NCI-H128 (cell line): ENCODE measurements around the gene THAP10.

Experiments used
- DNase-seq: peaks from one replicate; lab custom pipeline; 2025; ENCODE audit not compliant: unreplicated experiment; lab: John Stamatoyannopoulos, UW

Gene THAP10

DNA sequence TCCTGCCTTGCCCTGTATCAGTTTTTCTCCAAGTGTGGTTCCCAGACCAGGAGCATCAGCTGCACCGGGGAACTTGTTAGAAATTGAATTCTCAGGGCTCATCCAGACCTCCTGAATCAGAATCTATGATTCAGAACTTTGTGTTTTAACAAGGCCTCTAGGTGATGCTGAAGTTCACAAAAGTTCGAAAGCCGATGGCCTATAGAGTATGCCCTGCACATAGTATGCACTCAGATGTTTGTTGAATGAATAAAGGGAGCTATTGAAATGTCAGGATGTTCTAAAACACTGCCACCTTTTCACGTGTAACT lies 37.6 kb downstream of the THAP10 start:
- no peak for DNase-seq

DNA sequence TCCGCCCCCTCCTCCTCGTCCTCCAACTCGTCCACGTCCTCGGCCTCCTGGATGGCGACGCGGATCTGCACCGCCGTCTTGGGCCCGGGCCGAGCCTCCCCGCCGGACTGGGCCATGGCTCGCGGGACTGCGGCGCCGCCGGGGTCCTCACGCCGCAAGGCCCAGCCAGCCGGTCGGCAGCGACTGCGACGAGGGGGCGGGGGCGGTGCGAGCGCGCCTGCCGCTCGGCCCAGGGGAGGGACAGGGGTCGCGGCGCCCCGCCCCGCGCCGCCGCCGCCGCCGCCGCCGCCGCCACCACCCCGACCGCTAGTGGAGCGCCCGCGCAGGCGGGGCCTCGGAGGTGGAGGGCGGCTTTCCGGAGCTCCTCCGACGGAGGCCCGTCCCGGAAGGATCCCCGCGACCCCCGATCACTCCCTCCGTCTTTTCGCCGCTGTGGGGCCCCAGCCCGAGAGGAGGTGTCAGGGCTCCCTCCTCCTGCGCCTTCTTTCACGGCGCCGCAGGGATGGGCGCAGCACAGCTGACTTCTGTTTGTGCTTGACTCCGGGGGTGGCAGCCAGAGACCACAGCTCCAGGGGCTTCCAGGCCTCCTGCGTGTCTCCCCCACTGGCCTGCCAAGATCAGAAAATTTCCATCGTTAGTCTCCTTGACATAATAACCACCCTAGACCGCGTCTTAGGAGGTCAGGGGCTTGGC lies 38.1 kb downstream of the THAP10 start, which contains the start of gene LARP6:
Gene LARP6 (minus strand): TSS at position 185 of the 693 bp plus-strand sequence. CDS start 69 bp downstream, at position 116.
- DNase-seq: no peak

DNA sequence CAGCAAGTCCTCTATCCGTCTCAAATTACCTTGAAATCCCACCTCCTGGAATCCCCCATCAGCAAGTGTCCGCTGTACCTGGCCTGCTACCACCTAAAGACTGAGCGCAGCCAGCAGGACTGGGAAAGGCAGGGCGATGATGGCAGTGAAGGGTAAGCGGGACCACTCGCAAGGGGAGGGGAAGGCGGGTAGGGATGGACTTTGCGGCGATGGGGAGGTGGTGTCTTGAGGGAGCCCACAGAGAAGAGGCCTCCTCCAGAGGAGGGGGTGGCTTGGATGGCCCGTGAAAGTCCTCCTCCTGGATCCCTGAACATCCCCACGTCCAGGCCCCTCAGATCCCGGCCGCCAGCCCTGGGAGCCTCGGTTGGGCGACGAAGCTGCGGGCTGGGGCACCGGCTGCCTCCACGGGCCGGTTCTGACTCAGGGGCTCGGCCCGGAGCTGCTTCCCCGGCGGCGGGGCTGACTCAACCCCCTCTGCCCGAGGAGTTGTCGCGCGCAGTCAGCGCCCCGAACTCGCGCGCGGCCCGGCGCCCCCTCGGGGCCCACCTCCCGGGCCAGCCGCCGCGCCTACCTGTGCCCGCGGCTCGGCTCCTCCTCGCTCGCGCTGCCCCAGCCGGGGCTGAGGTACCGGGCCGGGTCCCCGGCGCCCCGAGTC lies 38.8 kb downstream of the THAP10 start:
- DNase-seq: no peak

- DNase-seq: no peak
Measured at GRCh38 chr15:70852501-70853317, 39.5 kb downstream of the THAP10 start.

- DNase-seq: no peak
Measured at GRCh38 chr15:70851889-70852288, 40.3 kb downstream of the THAP10 start.

DNA sequence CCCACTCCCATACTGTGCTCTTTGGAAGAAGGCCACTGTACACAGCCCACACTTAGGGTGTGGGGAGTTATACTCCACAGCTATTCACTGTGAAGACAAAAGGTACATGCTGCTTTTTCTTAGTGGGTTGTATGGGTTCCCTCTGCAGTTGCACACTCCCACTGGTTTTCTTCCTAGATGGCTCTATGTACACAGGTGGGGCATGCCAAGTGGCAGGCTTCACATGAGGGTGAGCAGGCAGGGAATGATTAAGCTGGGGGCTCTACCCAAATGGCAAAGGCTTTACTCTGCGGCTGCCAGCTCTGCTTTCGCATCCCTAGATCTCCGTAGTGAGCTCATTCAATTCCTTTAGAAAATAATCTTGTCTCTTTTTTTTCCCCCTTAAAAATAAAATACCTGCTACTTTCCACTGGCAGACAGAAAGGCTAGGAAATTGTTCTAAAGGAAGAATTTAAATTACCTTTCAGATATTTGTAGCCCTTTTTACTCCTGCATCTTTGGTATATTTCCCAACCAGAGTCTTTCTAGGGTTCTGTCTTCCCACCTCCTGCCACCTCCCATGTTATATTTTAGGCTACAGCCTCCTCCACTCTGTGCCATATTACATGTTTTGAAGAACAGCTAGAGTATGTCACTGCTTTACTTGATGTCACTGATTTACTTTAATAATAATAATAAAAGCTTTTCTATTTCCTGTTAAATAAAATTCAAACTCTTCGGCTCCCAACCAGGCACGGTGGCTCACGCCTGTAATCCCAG lies 46.5 kb downstream of the THAP10 start:
- DNase-seq: no peak

DNA sequence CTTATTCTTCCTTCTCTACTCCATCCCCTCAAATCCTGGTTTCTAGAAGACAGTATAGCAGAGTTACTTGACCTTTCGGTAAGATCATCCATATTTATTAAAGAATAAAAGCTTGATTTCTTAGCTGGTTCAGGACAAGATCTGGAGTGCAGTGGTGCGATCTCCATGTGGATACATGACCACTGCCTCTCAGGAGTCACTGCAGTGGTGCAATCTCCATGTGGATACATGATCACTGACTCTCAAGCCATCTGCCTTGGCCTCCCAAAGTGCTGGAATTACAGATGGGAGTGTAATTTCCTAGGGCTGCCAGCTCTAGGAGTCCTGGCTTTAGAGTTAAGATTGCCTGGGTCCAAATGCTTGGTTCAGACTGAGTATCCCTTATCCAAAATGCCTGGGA lies 54.8 kb downstream of the THAP10 start:
- DNase-seq: no peak

DNA sequence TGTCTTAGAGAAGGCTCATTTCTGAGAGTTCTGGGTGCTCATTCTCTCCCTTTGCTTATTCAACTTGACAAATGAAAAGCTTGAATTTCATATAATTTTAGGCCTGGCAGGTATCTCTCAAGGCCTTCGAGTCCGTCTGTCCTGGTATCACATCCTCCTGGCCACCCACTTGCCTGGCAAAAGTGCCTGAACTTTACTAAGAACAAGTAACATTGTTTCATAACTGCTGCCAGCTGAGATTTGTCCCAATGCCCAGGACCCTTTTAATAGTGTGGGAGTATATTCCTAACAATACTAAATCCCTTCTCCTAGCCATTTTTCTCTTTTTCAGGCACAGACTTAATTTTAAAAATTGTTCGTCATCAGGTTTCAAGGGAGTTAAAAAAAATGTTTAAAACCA lies 56.4 kb downstream of the THAP10 start:
- no peak for DNase-seq

DNA sequence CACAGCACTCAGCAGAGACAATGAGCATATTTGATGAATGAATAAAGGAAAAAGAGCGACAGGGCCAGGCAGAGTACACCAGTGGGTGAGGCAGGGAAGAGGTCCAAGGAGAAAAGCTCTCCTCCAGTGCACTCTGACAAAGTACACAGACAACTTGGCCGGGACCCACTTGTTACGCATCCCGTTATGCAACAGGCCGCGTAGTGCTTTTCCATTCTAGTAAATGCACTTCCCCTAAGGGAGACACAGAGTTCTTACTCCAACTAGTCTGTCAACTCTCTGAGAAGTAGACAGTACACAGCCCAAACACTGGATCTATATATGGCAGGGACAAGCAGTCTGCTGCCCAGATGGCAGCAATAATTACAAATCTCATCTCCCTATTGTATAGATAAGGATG lies 56.8 kb downstream of the THAP10 start:
- DNase-seq: no peak

GRCh38 chr15:70834999-70835398 lies 57.2 kb downstream of the THAP10 start:
- no peak for DNase-seq

DNA sequence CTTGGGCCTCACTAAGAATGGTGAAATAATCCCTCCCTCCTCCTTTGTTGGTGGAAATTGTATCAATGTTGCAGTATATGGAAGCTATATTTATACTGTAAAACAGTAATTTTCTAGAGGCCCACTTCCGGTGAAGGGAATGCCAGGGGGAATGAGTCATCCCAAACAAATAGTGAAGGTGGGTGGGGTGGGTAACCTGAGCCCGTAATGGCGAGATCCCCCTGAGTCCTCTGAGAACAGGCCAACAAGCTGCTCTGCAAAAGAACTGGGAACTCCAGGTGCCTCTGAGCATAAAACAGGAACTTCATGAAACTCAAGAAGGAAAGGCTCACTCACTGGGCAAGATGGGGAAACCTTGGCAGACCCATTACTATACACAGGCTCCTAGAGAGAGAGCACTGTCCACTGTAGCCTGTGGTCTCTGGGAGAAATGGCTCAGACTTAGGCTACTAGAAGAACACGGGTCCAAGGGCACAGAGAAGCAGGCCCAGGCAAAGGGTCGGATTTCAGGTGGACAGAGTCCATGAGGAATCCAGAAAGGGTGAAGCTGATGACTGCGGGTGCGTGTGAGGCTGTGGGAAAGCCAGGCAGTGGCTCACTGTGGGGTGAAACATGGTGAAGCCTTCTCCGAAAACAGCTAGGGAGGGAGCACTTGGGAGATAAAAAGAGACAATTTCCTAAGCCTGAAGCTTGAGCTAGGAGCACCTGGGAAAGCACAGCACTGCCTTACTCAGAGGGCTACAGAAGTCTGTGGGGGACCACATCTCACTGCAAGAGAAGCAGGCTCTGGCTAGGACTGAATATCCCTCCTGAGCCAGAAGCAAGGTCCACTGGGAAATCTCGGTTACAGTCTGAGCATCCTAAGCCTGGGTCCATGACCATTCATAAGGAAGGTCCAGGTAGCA lies 58.1 kb downstream of the THAP10 start:
- no peak for DNase-seq

GRCh38 chr15:70833422-70833821 lies 58.8 kb downstream of the THAP10 start:
- no peak for DNase-seq

GRCh38 chr15:70832176-70832575 lies 60.1 kb downstream of the THAP10 start:
- no peak for DNase-seq
